ENCODE data around the gene CLSTN1.

Gene CLSTN1

GRCh38 chr1:9842781-9843575 is 19.2 kb upstream of the CLSTN1 start:
- Histone ChIP-seq H3K27ac (ENCODE audit: insufficient read depth, low read depth, low read length, poor library complexity, severe bottlenecking) (no peak overlapping the region), H3K36me3 (ENCODE audit: control insufficient read depth, insufficient read depth, low read length) (no peaks in the 10 kb centered on the region), H3K4me3 (ENCODE audit: insufficient read depth, low read depth, low read length) (no peak overlapping the region), H3K9me3 (ENCODE audit: control insufficient read depth, low read length) (no peaks in the 10 kb centered on the region), H3K27me3 (ENCODE audit: control insufficient read depth, insufficient read depth, low read length, poor library complexity, severe bottlenecking) (no peaks in the 10 kb centered on the region), H3K4me1 (ENCODE audit: control insufficient read depth, insufficient read depth, low read length) (peaks cover 14% of the 10 kb centered on the region)
- WGBS, 2 experiments, result 86 to 87% methylated on average over 20 of the region's 20 CpGs

- no peak overlapping the region for H3K27ac ChIP-seq (ENCODE audit: insufficient read depth, low read depth, low read length, poor library complexity, severe bottlenecking)
- WGBS, 2 experiments, result 90% methylated on average over 9 of the region's 9 CpGs
- H3K36me3 ChIP-seq (ENCODE audit: control insufficient read depth, insufficient read depth, low read length), result no peaks in the 10 kb centered on the region
- H3K4me1 ChIP-seq (ENCODE audit: control insufficient read depth, insufficient read depth, low read length), result peaks cover 14% of the 10 kb centered on the region
- H3K9me3 ChIP-seq (ENCODE audit: control insufficient read depth, low read length), result no peaks in the 10 kb centered on the region
- no peaks in the 10 kb centered on the region for H3K27me3 ChIP-seq (ENCODE audit: control insufficient read depth, insufficient read depth, low read length, poor library complexity, severe bottlenecking)
- H3K4me3 ChIP-seq (ENCODE audit: insufficient read depth, low read depth, low read length), result no peak overlapping the region
These were observed 18.4 kb upstream of the CLSTN1 start for GRCh38 chr1:9842073-9842711.

GRCh38 chr1:9841460-9841859 is 17.7 kb upstream of the CLSTN1 start:
- H3K27ac ChIP-seq (ENCODE audit: insufficient read depth, low read depth, low read length, poor library complexity, severe bottlenecking), result no peak overlapping the region
- WGBS, 2 experiments, result 88 to 90% methylated on average over 2 of the region's 2 CpGs
- peaks cover 7% of the 10 kb centered on the region for H3K4me1 ChIP-seq (ENCODE audit: control insufficient read depth, insufficient read depth, low read length)
- no peak overlapping the region for H3K4me3 ChIP-seq (ENCODE audit: insufficient read depth, low read depth, low read length)
- no peaks in the 10 kb centered on the region for H3K9me3 ChIP-seq (ENCODE audit: control insufficient read depth, low read length)
- H3K27me3 ChIP-seq (ENCODE audit: control insufficient read depth, insufficient read depth, low read length, poor library complexity, severe bottlenecking), result no peaks in the 10 kb centered on the region
- H3K36me3 ChIP-seq (ENCODE audit: control insufficient read depth, insufficient read depth, low read length), result no peaks in the 10 kb centered on the region

- H3K4me3 ChIP-seq (ENCODE audit: insufficient read depth, low read depth, low read length), result no peak overlapping the region
- no peak overlapping the region for H3K27ac ChIP-seq (ENCODE audit: insufficient read depth, low read depth, low read length, poor library complexity, severe bottlenecking)
- no peaks in the 10 kb centered on the region for H3K27me3 ChIP-seq (ENCODE audit: control insufficient read depth, insufficient read depth, low read length, poor library complexity, severe bottlenecking)
- peaks cover 16% of the 10 kb centered on the region for H3K4me1 ChIP-seq (ENCODE audit: control insufficient read depth, insufficient read depth, low read length)
- no peaks in the 10 kb centered on the region for H3K36me3 ChIP-seq (ENCODE audit: control insufficient read depth, insufficient read depth, low read length)
- H3K9me3 ChIP-seq (ENCODE audit: control insufficient read depth, low read length), result no peaks in the 10 kb centered on the region
- WGBS, 2 experiments, result 89 to 91% methylated on average over 3 of the region's 3 CpGs
These were observed 16.4 kb upstream of the CLSTN1 start for GRCh38 chr1:9840176-9840575.

GRCh38 chr1:9838946-9839345 is 15.2 kb upstream of the CLSTN1 start:
- Histone ChIP-seq H3K4me3 (ENCODE audit: insufficient read depth, low read depth, low read length) (no peak overlapping the region), H3K36me3 (ENCODE audit: control insufficient read depth, insufficient read depth, low read length) (no peaks in the 10 kb centered on the region), H3K27ac (ENCODE audit: insufficient read depth, low read depth, low read length, poor library complexity, severe bottlenecking) (no peak overlapping the region), H3K4me1 (ENCODE audit: control insufficient read depth, insufficient read depth, low read length) (peaks cover 18% of the 10 kb centered on the region), H3K9me3 (ENCODE audit: control insufficient read depth, low read length) (no peaks in the 10 kb centered on the region), H3K27me3 (ENCODE audit: control insufficient read depth, insufficient read depth, low read length, poor library complexity, severe bottlenecking) (no peaks in the 10 kb centered on the region)
- 91 to 94% methylated on average over 10 of the region's 10 CpGs for WGBS, 2 experiments

- Histone ChIP-seq H3K27ac (ENCODE audit: insufficient read depth, low read depth, low read length, poor library complexity, severe bottlenecking) (no peak overlapping the region), H3K4me3 (ENCODE audit: insufficient read depth, low read depth, low read length) (no peak overlapping the region), H3K36me3 (ENCODE audit: control insufficient read depth, insufficient read depth, low read length) (no peaks in the 10 kb centered on the region), H3K4me1 (ENCODE audit: control insufficient read depth, insufficient read depth, low read length) (peaks cover 14% of the 10 kb centered on the region), H3K9me3 (ENCODE audit: control insufficient read depth, low read length) (no peaks in the 10 kb centered on the region), H3K27me3 (ENCODE audit: control insufficient read depth, insufficient read depth, low read length, poor library complexity, severe bottlenecking) (no peaks in the 10 kb centered on the region)
- WGBS, 2 experiments, result 94 to 96% methylated on average over 5 of the region's 5 CpGs
These were observed 12.8 kb upstream of the CLSTN1 start for GRCh38 chr1:9836632-9836960.

- Histone ChIP-seq H3K27me3 (ENCODE audit: control insufficient read depth, insufficient read depth, low read length, poor library complexity, severe bottlenecking) (no peaks in the 10 kb centered on the region), H3K27ac (ENCODE audit: insufficient read depth, low read depth, low read length, poor library complexity, severe bottlenecking) (peak overlapping the region; percentile 48), H3K4me1 (ENCODE audit: control insufficient read depth, insufficient read depth, low read length) (peaks cover 14% of the 10 kb centered on the region), H3K36me3 (ENCODE audit: control insufficient read depth, insufficient read depth, low read length) (no peaks in the 10 kb centered on the region), H3K9me3 (ENCODE audit: control insufficient read depth, low read length) (no peaks in the 10 kb centered on the region), H3K4me3 (ENCODE audit: insufficient read depth, low read depth, low read length) (no peak overlapping the region)
- WGBS, 2 experiments, result 42 to 46% methylated on average over 15 of the region's 15 CpGs
These were observed 12.2 kb upstream of the CLSTN1 start for GRCh38 chr1:9835758-9836631.

GRCh38 chr1:9835404-9835757 is 11.6 kb upstream of the CLSTN1 start:
- no peaks in the 10 kb centered on the region for H3K9me3 ChIP-seq (ENCODE audit: control insufficient read depth, low read length)
- H3K4me1 ChIP-seq (ENCODE audit: control insufficient read depth, insufficient read depth, low read length), result peaks cover 14% of the 10 kb centered on the region
- peak overlapping the region; percentile 48 for H3K27ac ChIP-seq (ENCODE audit: insufficient read depth, low read depth, low read length, poor library complexity, severe bottlenecking)
- peak overlapping the region; percentile 1 for H3K4me3 ChIP-seq (ENCODE audit: insufficient read depth, low read depth, low read length)
- WGBS, 2 experiments, result 16 to 17% methylated on average over 9 of the region's 9 CpGs
- no peaks in the 10 kb centered on the region for H3K36me3 ChIP-seq (ENCODE audit: control insufficient read depth, insufficient read depth, low read length)
- no peaks in the 10 kb centered on the region for H3K27me3 ChIP-seq (ENCODE audit: control insufficient read depth, insufficient read depth, low read length, poor library complexity, severe bottlenecking)

- 86 to 92% methylated on average over 3 of the region's 3 CpGs for WGBS, 2 experiments
- peaks cover 14% of the 10 kb centered on the region for H3K4me1 ChIP-seq (ENCODE audit: control insufficient read depth, insufficient read depth, low read length)
- no peaks in the 10 kb centered on the region for H3K9me3 ChIP-seq (ENCODE audit: control insufficient read depth, low read length)
- no peaks in the 10 kb centered on the region for H3K27me3 ChIP-seq (ENCODE audit: control insufficient read depth, insufficient read depth, low read length, poor library complexity, severe bottlenecking)
- H3K36me3 ChIP-seq (ENCODE audit: control insufficient read depth, insufficient read depth, low read length), result no peaks in the 10 kb centered on the region
- no peak overlapping the region for H3K27ac ChIP-seq (ENCODE audit: insufficient read depth, low read depth, low read length, poor library complexity, severe bottlenecking)
- H3K4me3 ChIP-seq (ENCODE audit: insufficient read depth, low read depth, low read length), result no peak overlapping the region
These were observed 9.9 kb upstream of the CLSTN1 start for GRCh38 chr1:9833632-9834031.

GRCh38 chr1:9827558-9828185 is 3.9 kb upstream of the CLSTN1 start:
- Histone ChIP-seq H3K36me3 (ENCODE audit: control insufficient read depth, insufficient read depth, low read length) (no peaks in the 10 kb centered on the region), H3K9me3 (ENCODE audit: control insufficient read depth, low read length) (no peaks in the 10 kb centered on the region), H3K4me3 (ENCODE audit: insufficient read depth, low read depth, low read length) (no peak overlapping the region), H3K27ac (ENCODE audit: insufficient read depth, low read depth, low read length, poor library complexity, severe bottlenecking) (no peak overlapping the region), H3K4me1 (ENCODE audit: control insufficient read depth, insufficient read depth, low read length) (peaks cover 9% of the 10 kb centered on the region), H3K27me3 (ENCODE audit: control insufficient read depth, insufficient read depth, low read length, poor library complexity, severe bottlenecking) (peaks cover 14% of the 10 kb centered on the region)
- 88 to 90% methylated on average over 24 of the region's 24 CpGs for WGBS, 2 experiments
